Activated CD4-positive, alpha-beta T cell treated with anti-CD3 and anti-CD28 coated beads, Interleukin-2, amount 10 ng/mL, durations not matched to agents 7 days and 5 days (primary cell): ENCODE data around the gene SRRM3. TPM values are rescaled to one million over a fixed set of nuclear protein-coding genes. Genes with fewer than 3 reads are reported as not detected.
"Not testable (repeated sequence)": the region's sequence is repeated elsewhere in the genome, so short reads cannot be mapped to it uniquely, and the experiment has no call there.

Source experiments
- CTCF ChIA-PET: fragments of 350-600 bp; sonication (Branson Sonifier 250); formaldehyde crosslinking; loops from one replicate; lab custom pipeline; 2021; ENCODE audit warnings: antibody characterized with exemption; lab: Charles Lee
- POLR2A ChIA-PET: fragments of 350-600 bp; sonication (Branson Sonifier 250); formaldehyde crosslinking; loops from one replicate; lab custom pipeline; 2021; ENCODE audit warnings: antibody characterized with exemption; lab: Charles Lee
- DNase-seq: peaks from one replicate; pipeline ENCODE4 v3.0.0-alpha.2; 2020
- H3K27ac Mint-ChIP-seq: one replicate; pipeline ENCODE4 v1.8.0; 2021; ENCODE audit warnings: mild to moderate bottlenecking, moderate library complexity, mixed read lengths
- H3K27me3 Mint-ChIP-seq: one replicate; pipeline ENCODE4 v1.8.0; 2021; ENCODE audit warnings: mixed read lengths
- H3K36me3 Mint-ChIP-seq: one replicate; pipeline ENCODE4 v1.8.0; 2021; ENCODE audit warnings: low read depth, mixed read lengths
- H3K4me1 Mint-ChIP-seq: one replicate; pipeline ENCODE4 v1.8.0; 2021; ENCODE audit warnings: mixed read lengths
- H3K4me3 Mint-ChIP-seq: one replicate; pipeline ENCODE4 v1.8.0; 2021; ENCODE audit warnings: mild to moderate bottlenecking, moderate library complexity, mixed read lengths
- H3K9me3 Mint-ChIP-seq: one replicate; pipeline ENCODE4 v1.8.0; 2021; ENCODE audit warnings: mixed read lengths
- total RNA-seq, 2 experiments: library from RNA; stranded (reverse); gene quantifications; one replicate each; pipeline ENCODE4 v1.2.3, GENCODE V29; 2021

SRRM3 gene
- total RNA-seq, 2 experiments from 2014 or later = not detected

- CTCF ChIA-PET = interaction anchor here (4.1 kb wide), 1 partner anchor 84 kb away, joined by 24 read pairs; no protein-coding TSS in a partner anchor
- POLR2A ChIA-PET = no interaction called here
- Mint-ChIP-seq H3K4me3 (no peak overlapping the region), H3K27ac (no peak overlapping the region), H3K9me3 (no peaks in the 10 kb centered on the region), H3K36me3 (no peaks in the 10 kb centered on the region), H3K4me1 (peaks cover 3% of the 10 kb centered on the region), H3K27me3 (peaks cover 27% of the 10 kb centered on the region)
- DNase-seq = no peak
These were observed 59.6 kb downstream of the SRRM3 start for GRCh38 chr7:76261329-76261728.

DNA sequence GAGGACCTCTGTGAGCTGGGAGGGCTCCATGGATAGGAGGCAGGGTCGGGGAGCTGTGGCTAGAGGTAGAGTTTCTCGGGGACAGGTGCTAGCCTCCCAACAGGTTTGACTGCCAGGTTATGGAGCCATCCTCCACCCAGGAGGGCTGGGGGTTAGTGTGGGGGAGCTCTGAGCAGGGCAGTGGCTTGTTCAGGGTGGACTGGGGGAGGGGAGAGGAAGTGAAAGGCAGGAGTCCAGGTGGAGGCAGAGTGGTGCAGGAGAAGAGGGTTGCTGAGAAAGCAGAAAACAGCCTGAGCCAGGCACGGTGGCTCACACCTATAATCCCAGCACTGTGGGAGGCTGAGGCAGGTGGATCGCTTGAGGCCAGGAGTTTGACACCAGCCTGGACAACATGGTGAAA lies 60.2 kb downstream of the SRRM3 start:
- Mint-ChIP-seq H3K4me1 (peaks cover 4% of the 10 kb centered on the region), H3K4me3 (no peak overlapping the region), H3K27me3 (peaks cover 31% of the 10 kb centered on the region), H3K36me3 (no peaks in the 10 kb centered on the region), H3K9me3 (no peaks in the 10 kb centered on the region), H3K27ac (no peak overlapping the region)
- POLR2A ChIA-PET = no interaction called here
- no peak for DNase-seq
- CTCF ChIA-PET = interaction anchor here (0.7 to 4.1 kb wide), 7 partner anchors 9 to 84 kb away, joined by 3 to 24 read pairs (median 5); no protein-coding TSS in a partner anchor

GRCh38 chr7:76262683-76263402 lies 61.1 kb downstream of the SRRM3 start:
- Mint-ChIP-seq H3K27ac (no peak overlapping the region), H3K27me3 (peaks cover 31% of the 10 kb centered on the region), H3K4me1 (peaks cover 6% of the 10 kb centered on the region), H3K9me3 (no peaks in the 10 kb centered on the region), H3K36me3 (no peaks in the 10 kb centered on the region), H3K4me3 (no peak overlapping the region)
- DNase-seq = peak; percentile 33
- ChIA-PET POLR2A (no interaction called here), CTCF (interaction anchor here (0.7 to 4.1 kb wide), 12 partner anchors 8 to 85 kb away, joined by 3 to 24 read pairs (median 4); partner anchors contain the start of gene SRRM3)

GRCh38 chr7:76265299-76265698 lies 63.6 kb downstream of the SRRM3 start:
- Mint-ChIP-seq H3K27me3 (peaks cover 34% of the 10 kb centered on the region), H3K27ac (no peak overlapping the region), H3K36me3 (no peaks in the 10 kb centered on the region), H3K4me1 (peaks cover 13% of the 10 kb centered on the region), H3K4me3 (no peak overlapping the region), H3K9me3 (no peaks in the 10 kb centered on the region)
- ChIA-PET POLR2A (interaction anchor here (0.7 kb wide), 1 partner anchor 294 kb away, joined by 3 read pairs; no protein-coding TSS in a partner anchor), CTCF (interaction anchor here (0.8 to 0.9 kb wide), 2 partner anchors 13 to 20 kb away, joined by 3 to 4 read pairs; no protein-coding TSS in a partner anchor)
- DNase-seq = no peak

GRCh38 chr7:76267107-76267893 lies 65.6 kb downstream of the SRRM3 start:
- Mint-ChIP-seq H3K4me3 (peak overlapping the region; percentile 22), H3K36me3 (no peaks in the 10 kb centered on the region), H3K4me1 (peaks cover 16% of the 10 kb centered on the region), H3K27ac (no peak overlapping the region), H3K9me3 (no peaks in the 10 kb centered on the region), H3K27me3 (peaks cover 29% of the 10 kb centered on the region)
- DNase-seq = no peak
- ChIA-PET CTCF (no interaction called here), POLR2A (no interaction called here)

DNA sequence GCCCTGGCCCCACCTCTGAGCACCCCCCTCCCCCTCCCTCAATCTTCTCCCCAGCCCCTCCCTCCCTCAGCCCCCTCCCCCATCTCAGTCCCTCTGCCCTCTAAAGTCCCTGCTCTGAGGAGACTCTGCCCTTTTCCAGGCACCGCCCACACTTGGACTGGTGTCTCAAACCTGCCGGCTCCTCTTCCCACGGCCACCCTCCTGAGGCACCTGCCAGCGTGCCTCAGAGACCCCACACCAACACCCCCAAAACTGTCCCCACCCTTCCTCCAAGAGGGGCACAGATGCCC lies 66.1 kb downstream of the SRRM3 start:
- DNase-seq = no peak
- POLR2A ChIA-PET = no interaction called here
- Mint-ChIP-seq H3K36me3 (no peaks in the 10 kb centered on the region), H3K27me3 (peaks cover 29% of the 10 kb centered on the region), H3K4me3 (no peak overlapping the region), H3K9me3 (no peaks in the 10 kb centered on the region), H3K27ac (no peak overlapping the region), H3K4me1 (peaks cover 20% of the 10 kb centered on the region)
- CTCF ChIA-PET = no interaction called here

- DNase-seq = no peak
- Mint-ChIP-seq H3K9me3 (no peaks in the 10 kb centered on the region), H3K36me3 (no peaks in the 10 kb centered on the region), H3K4me3 (no peak overlapping the region), H3K27me3 (peaks cover 29% of the 10 kb centered on the region), H3K4me1 (peaks cover 26% of the 10 kb centered on the region), H3K27ac (no peak overlapping the region)
- ChIA-PET CTCF (interaction anchor here (0.6 to 3.1 kb wide), 4 partner anchors 18 to 1611 kb away, joined by 3 to 14 read pairs (median 4); partner anchors contain the start of gene GTF2I), POLR2A (no interaction called here)
These were observed 66.7 kb downstream of the SRRM3 start for GRCh38 chr7:76268376-76268775.

DNA sequence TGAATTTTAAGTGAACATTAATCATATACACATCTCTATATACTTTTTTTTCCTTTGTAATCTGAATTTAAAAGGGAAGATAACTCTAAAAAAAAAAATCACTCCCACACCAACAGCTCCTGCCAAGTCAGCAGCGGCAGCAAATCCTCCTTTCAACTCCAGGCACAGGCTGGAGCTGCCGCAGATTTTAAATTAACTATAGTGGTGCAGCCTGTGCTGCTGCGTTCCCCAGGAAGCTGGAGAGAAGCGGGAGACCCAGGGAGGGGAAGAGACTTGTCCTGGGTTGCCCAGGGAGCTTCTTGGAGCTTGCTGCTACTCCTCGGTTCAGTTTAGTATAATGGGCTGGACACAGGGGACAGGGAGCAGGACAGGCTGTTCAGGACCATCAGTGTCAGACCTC lies 68.2 kb downstream of the SRRM3 start:
- peaks cover 29% of the 10 kb centered on the region for H3K27me3 Mint-ChIP-seq

DNA sequence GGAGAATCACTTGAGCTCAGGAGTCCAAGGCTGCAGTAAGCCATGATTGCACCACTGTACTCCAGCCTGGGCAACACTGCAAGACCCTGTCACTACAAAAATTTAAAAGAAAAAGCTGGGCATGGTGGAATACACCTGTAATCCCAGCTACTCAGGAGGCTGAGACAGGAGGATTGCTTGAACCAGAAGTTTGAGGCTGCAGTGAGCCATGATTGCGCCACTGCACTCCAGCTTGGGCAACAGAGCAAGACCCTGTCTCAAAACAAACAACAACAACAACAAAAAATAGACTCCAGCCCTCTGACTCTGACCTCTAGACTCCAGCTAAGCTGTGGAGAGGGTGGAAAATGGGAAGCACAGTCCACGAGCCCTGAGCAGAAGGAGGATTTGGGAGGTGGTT lies 69.7 kb downstream of the SRRM3 start:
- peaks cover 25% of the 10 kb centered on the region for H3K27me3 Mint-ChIP-seq
- H3K9me3 Mint-ChIP-seq, DNase-seq, POLR2A ChIA-PET, H3K36me3 Mint-ChIP-seq, H3K4me3 Mint-ChIP-seq, H3K27ac Mint-ChIP-seq: not testable (repeated sequence)
- CTCF ChIA-PET = interaction anchor here (0.7 to 3.1 kb wide), 6 partner anchors 9 to 104 kb away, joined by 3 to 14 read pairs (median 4); no protein-coding TSS in a partner anchor
- H3K4me1 Mint-ChIP-seq = peaks cover 34% of the 10 kb centered on the region

More for the DNA sequence above, 68.2 kb downstream of the SRRM3 start:
- Mint-ChIP-seq H3K4me3 (no peak overlapping the region), H3K9me3 (no peaks in the 10 kb centered on the region), H3K36me3 (no peaks in the 10 kb centered on the region), H3K27ac (no peak overlapping the region), H3K4me1 (peaks cover 34% of the 10 kb centered on the region)
- no peak for DNase-seq
- POLR2A ChIA-PET = no interaction called here
- CTCF ChIA-PET = interaction anchor here (0.6 to 3.1 kb wide), 7 partner anchors 7 to 102 kb away, joined by 3 to 14 read pairs (median 3); no protein-coding TSS in a partner anchor

DNA sequence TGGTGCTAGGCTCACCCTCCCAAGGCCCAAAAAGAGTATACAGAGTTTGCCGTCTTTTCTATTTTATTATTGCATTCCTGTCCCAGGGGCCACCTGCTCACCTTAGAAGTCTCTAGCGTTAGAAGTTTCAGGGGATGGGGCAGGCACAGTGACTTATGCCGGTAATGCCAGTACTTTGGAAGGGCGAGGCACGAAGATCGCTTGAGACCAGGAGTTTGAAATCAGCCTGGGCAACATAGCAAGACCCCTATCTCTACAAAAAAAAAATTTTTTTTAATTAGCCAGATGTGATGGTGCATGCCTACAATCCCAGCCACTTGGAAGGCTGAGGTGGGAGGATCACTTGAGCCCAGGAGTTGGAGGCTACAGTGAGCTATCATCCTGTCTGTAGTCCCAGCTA lies 70.4 kb downstream of the SRRM3 start:
- no peak overlapping the region for H3K27ac Mint-ChIP-seq
- H3K4me1 Mint-ChIP-seq = peaks cover 31% of the 10 kb centered on the region
- DNase-seq = no peak
- peaks cover 24% of the 10 kb centered on the region for H3K27me3 Mint-ChIP-seq
- ChIA-PET CTCF (interaction anchor here (1.4 to 2.0 kb wide), 2 partner anchors 10 kb away, joined by 5 to 6 read pairs; no protein-coding TSS in a partner anchor), POLR2A (no interaction called here)
- no peak overlapping the region for H3K4me3 Mint-ChIP-seq
- H3K9me3 Mint-ChIP-seq = no peaks in the 10 kb centered on the region
- no peaks in the 10 kb centered on the region for H3K36me3 Mint-ChIP-seq

DNA sequence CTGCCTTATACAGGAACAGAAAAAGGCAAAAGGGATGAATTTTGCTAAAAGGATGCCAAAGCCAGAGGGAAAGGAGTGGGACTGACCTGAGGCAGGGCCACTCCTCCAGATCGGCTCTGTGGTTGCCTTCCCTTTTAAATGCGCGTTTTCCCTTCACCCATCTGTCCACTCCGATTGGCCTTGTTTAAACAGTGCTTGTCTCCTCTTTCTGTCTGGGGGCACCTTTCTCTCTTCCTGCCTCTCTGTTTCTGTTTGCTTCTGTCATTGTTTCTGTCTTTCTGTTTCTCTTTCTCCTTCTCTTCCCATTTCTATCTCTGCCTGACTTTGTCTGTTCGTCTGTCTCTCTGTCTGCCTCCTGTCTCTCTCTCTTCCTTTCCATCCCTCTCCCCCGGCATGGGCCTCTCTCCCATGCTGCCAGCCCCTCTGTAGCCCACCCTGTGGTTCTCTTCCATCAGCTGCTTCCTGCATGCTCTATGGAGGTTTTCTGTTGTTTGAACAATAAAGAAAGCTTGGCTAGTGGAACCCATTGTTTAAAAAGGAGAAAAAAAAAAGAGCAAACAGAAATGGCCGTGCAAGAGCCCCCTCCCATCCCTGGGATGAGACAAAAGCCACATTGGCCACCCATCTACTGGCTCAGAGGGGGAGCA lies 71.3 kb downstream of the SRRM3 start:
- DNase-seq = no peak
- Mint-ChIP-seq H3K4me1 (peaks cover 30% of the 10 kb centered on the region), H3K36me3 (no peaks in the 10 kb centered on the region), H3K27ac (peak overlapping the region; percentile 86), H3K9me3 (no peaks in the 10 kb centered on the region), H3K27me3 (peaks cover 26% of the 10 kb centered on the region), H3K4me3 (peak overlapping the region; percentile 9)
- ChIA-PET POLR2A (no interaction called here), CTCF (interaction anchor here (0.6 to 2.6 kb wide), 4 partner anchors 10 to 117 kb away, joined by 3 to 15 read pairs (median 5); no protein-coding TSS in a partner anchor)

DNA sequence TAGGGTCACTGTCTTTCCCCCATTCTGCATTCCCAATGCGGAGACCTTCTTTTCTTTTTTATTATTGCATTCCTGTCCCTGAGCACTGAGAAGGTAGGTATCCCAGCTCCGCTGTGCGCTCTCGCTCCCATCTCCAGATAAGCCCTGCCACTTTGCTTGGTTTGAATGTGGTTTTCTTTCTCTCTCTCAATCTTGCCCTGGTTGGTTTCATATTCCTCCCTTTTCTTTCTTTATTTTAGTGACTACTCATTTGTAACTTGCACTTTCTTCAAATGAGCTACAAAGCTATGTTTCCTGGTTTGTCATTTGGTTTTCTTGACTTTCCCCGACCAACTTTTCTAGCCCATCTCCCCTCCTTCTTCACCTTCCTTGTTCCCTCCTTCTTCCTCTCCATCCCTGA lies 71.8 kb downstream of the SRRM3 start:
- no peaks in the 10 kb centered on the region for H3K9me3 Mint-ChIP-seq
- H3K36me3 Mint-ChIP-seq = no peaks in the 10 kb centered on the region
- peaks cover 27% of the 10 kb centered on the region for H3K4me1 Mint-ChIP-seq
- ChIA-PET CTCF (interaction anchor here (0.6 to 2.6 kb wide), 6 partner anchors 10 to 117 kb away, joined by 3 to 15 read pairs (median 4); no protein-coding TSS in a partner anchor), POLR2A (no interaction called here)
- no peak overlapping the region for H3K4me3 Mint-ChIP-seq
- peaks cover 23% of the 10 kb centered on the region for H3K27me3 Mint-ChIP-seq
- DNase-seq = no peak
- H3K27ac Mint-ChIP-seq = peak overlapping the region; percentile 43
